K562 (cell line): ENCODE data around the gene MS4A18. TPM values are rescaled to one million over a fixed set of nuclear protein-coding genes. Genes with fewer than 3 reads are reported as not detected.
A peak's percentile ranks its signal among the peaks of the same experiment; 100 is the strongest.
"Not testable (repeated sequence)": the region's sequence is repeated elsewhere in the genome, so short reads cannot be mapped to it uniquely, and the experiment has no call there.

Experiments used
- ATAC-seq: fragments of 200-7000 bp; cut with Tn5 transposase; 3 replicates; pipeline ENCODE4 v1.9.1; 2020; ENCODE audit warnings: moderate library complexity
- BruUV-seq: library from RNA; stranded (reverse); fragments of 400-500 nt; replicated peaks from 2 replicates; lab custom pipeline; 2021; lab: Mats Ljungman, UMichigan
- CTCF ChIA-PET: fragments of 300-600 bp; formaldehyde crosslinking; extraction: SDS; loops from one replicate; lab custom pipeline; 2021; ENCODE audit warnings: low intra/inter-chr PET ratio; lab: Yijun Ruan, JAX
- POLR2A ChIA-PET: fragments of 300-600, 350-650 bp; sonication (Branson Sonifier 250); formaldehyde crosslinking; extraction: SDS; loops from one replicate; lab custom pipeline; 2021; ENCODE audit warnings: antibody characterized with exemption, inconsistent platforms; lab: Yijun Ruan, JAX
- DNase-seq, 4 experiments: peaks; one replicate each; pipeline versions ENCODE4 v3.0.0 to v3.0.0-alpha.2; 2011 to 2018; ENCODE audit warnings: low spot score in 3 of 4, mixed read lengths in 3 of 4; ENCODE audit errors: extremely low read depth in 1 of 4
- FAIRE-seq: peaks from 2 replicates; lab custom pipeline; 2011; peaks lifted over from hg19 to GRCh38; lab: Jason Lieb, UNC
- H2AFZ ChIP-seq: 2 replicates; pipeline ENCODE4 v1.6.0; 2011; ENCODE audit warnings: low read depth, low read length, control low read depth, inconsistent platforms
- H3K27ac ChIP-seq: fragments of 200-600 bp; 3 replicates; pipeline ENCODE4 v1.8.0; 2011; ENCODE audit warnings: low read depth, mild to moderate bottlenecking, control low read depth, inconsistent platforms, low read length, moderate library complexity, mixed read lengths; ENCODE audit errors: extremely low read depth
- H3K27me3 ChIP-seq, 2 experiments: fragments of 300-600 bp in 1 of 2; 2 replicates in 1 of 2; 3 replicates in 1 of 2; pipeline versions ENCODE4 v1.6.0 to v1.8.0; 2011; ENCODE audit warnings: inconsistent platforms in 2 of 2, low read length in 2 of 2, mild to moderate bottlenecking in 1 of 2, mixed read lengths in 1 of 2, moderate library complexity in 1 of 2; ENCODE audit not compliant: control insufficient read depth in 2 of 2, insufficient read depth in 2 of 2
- H3K36me3 ChIP-seq: fragments of 300-600 bp; 3 replicates; pipeline ENCODE4 v1.8.0; 2011; ENCODE audit warnings: mild to moderate bottlenecking, low read length, inconsistent platforms; ENCODE audit not compliant: control insufficient read depth, insufficient read depth
- H3K4me1 ChIP-seq, 2 experiments: fragments of 200-600 bp in 1 of 2; replicated peaks in 1 of 2; 2 replicates in 1 of 2; 3 replicates in 1 of 2; pipeline versions ENCODE4 v1.5.1 to v1.8.0; 2011; ENCODE audit warnings: inconsistent platforms in 2 of 2, low read length in 2 of 2, mild to moderate bottlenecking in 1 of 2, mixed read lengths in 1 of 2, moderate library complexity in 1 of 2; ENCODE audit not compliant: control insufficient read depth in 2 of 2, insufficient read depth in 2 of 2
- H3K4me2 ChIP-seq: 2 replicates; pipeline ENCODE4 v1.6.1; 2011; ENCODE audit warnings: low read length, control low read depth, inconsistent platforms, mixed read lengths; ENCODE audit not compliant: insufficient read depth
- H3K4me3 ChIP-seq: fragments of 200-600 bp; sonication (generic), shearing (Covaris generic); 2 replicates; pipeline ENCODE4 v1.5.1; 2016; ENCODE audit warnings: control low read depth, inconsistent platforms
- H3K79me2 ChIP-seq: fragments of 200-600 bp; 3 replicates; pipeline ENCODE4 v1.8.0; 2011; ENCODE audit warnings: low read length, inconsistent platforms; ENCODE audit not compliant: control insufficient read depth, insufficient read depth
- H3K9ac ChIP-seq, 2 experiments: 2 replicates each; pipeline versions ENCODE4 v1.6.0 to v1.6.1; 2011; ENCODE audit warnings: low read depth in 2 of 2, low read length in 2 of 2, control low read depth in 1 of 2, inconsistent platforms in 1 of 2, mild to moderate bottlenecking in 1 of 2, mixed read lengths in 1 of 2; ENCODE audit not compliant: insufficient read depth in 1 of 2
- H3K9me1 ChIP-seq: one replicate; pipeline ENCODE4 v1.6.0; 2011; ENCODE audit warnings: inconsistent platforms, mild to moderate bottlenecking, low read length, moderate library complexity; ENCODE audit not compliant: control insufficient read depth, insufficient read depth
- H3K9me3 ChIP-seq: replicated peaks from 2 replicates; pipeline ENCODE4 v1.5.1; 2011; ENCODE audit warnings: low read depth, low read length, inconsistent platforms; ENCODE audit not compliant: control insufficient read depth, insufficient read depth
- H4K20me1 ChIP-seq: replicated peaks from 2 replicates; pipeline ENCODE4 v1.6.1; 2011; ENCODE audit warnings: low read length, inconsistent platforms, mixed read lengths; ENCODE audit not compliant: control insufficient read depth, insufficient read depth
- EP300 ChIP-seq: IDR thresholded peaks from 2 replicates; pipeline ENCODE4 v1.6.1; 2012; ENCODE audit warnings: low read length, improper control_type of control experiment
- HMG20A ChIP-seq: fragments of 450-650 bp; formaldehyde crosslinking; conservative IDR thresholded peaks from 2 replicates; pipeline ENCODE4 v1.4.0; 2020; ENCODE audit warnings: mild to moderate bottlenecking, mixed read lengths
- SMAD2 ChIP-seq: fragments of 150-350 bp; IDR thresholded peaks from 2 replicates; pipeline ENCODE4 v1.6.1; 2014; ENCODE audit warnings: low read depth, mild to moderate bottlenecking, low read length
- SPI1 ChIP-seq: IDR thresholded peaks from 2 replicates; pipeline ENCODE4 v1.6.1; 2011; ENCODE audit warnings: low read depth, low read length, control low read depth, borderline replicate concordance
- TAF9B ChIP-seq: fragments of 450-650 bp; IDR thresholded peaks from 2 replicates; pipeline ENCODE4 v1.6.1; 2018; ENCODE audit warnings: mild to moderate bottlenecking; ENCODE audit not compliant: partially characterized antibody
- TOE1 ChIP-seq, 2 experiments: fragments of 450-650 bp in 1 of 2; sonication (generic) in 1 of 2; formaldehyde crosslinking in 1 of 2; IDR thresholded peaks; 2 replicates each; pipeline versions ENCODE4 v1.7.1 to v1.8.0; 2016 to 2022; ENCODE audit warnings: borderline replicate concordance in 2 of 2, mild to moderate bottlenecking in 2 of 2, antibody characterized with exemption in 1 of 2, inconsistent platforms in 1 of 2, low read depth in 1 of 2, missing genetic modification reagents in 1 of 2, moderate library complexity in 1 of 2
- ZNF584 ChIP-seq: fragments of 200-800 bp; sonication (Bioruptor generic); IDR thresholded peaks from 2 replicates; pipeline ENCODE4 v1.6.1; 2016; ENCODE audit warnings: low read depth, mild to moderate bottlenecking, missing genetic modification characterization, missing compliant biosample characterization
- WGBS: fragments of 100-300 bp; shearing (Covaris generic); methylation state at CpG from one replicate; pipeline ENCODE4 v1.1.6; 2016; ENCODE audit warnings: low coverage, mixed read lengths; ENCODE audit not compliant: insufficient coverage; ENCODE audit errors: missing lambda C conversion rate; 5-methylcytosine and 5-hydroxymethylcytosine counted together
- in situ Hi-C: fragments of 300-500 bp; cut with MboI; formaldehyde crosslinking; loops from 4 replicates; pipeline ENCODE4 v1.15.0; 2018; ENCODE audit warnings: inconsistent platforms, mixed read lengths
- intact Hi-C: fragments of 100-400 bp; cut with micrococcal nuclease; formaldehyde crosslinking; loops from 2 replicates; pipeline ENCODE4 v1.14.2; 2022
- polyA plus RNA-seq, 8 experiments: library from polyadenylated mRNA; depleted of rRNA in 4 of 8; stranded (reverse) in 5 of 8; unstranded in 3 of 8; fragments of >200 nt; fragmentation: Nextera tagmentation in 2 of 8; fragmentation: Illumina TruSeq in 1 of 8; extraction: Ambion mirVana in 2 of 8; extraction: Trizol in 1 of 8; gene quantifications; 2 replicates each; pipeline versions ENCODE4 v1.2.1 to v1.2.3, GENCODE V29; 2011 to 2014; ENCODE audit warnings: inconsistent platforms in 1 of 8, missing spikeins in 1 of 8
- total RNA-seq, 7 experiments: library from RNA; depleted of rRNA in 6 of 7; stranded (reverse); fragments of >200 nt in 6 of 7; fragmentation: Illumina TruSeq in 2 of 7; extraction: Trizol in 2 of 7; gene quantifications; 2 replicates each; pipeline versions ENCODE4 v1.2.1 to v1.2.3, GENCODE V29; 2011 to 2021; ENCODE audit warnings: low replicate concordance in 1 of 7
- TF ChIP-seq, protein P1 (sequence below): fragments of 250-450 bp; sonication (Bioruptor Pico); IDR thresholded peaks from 2 replicates; pipeline ENCODE4 v1.4.0; 2020; ENCODE audit warnings: mild to moderate bottlenecking

MS4A18 gene
- total and polyA plus RNA-seq, 9 of the 15 experiments (the other 6 are each of a cell fraction or from before 2014, with no cell fraction given): not detected

GRCh38 chr11:60759438-60760225 is 35.1 kb downstream of the MS4A18 start:
- H3K9me1 ChIP-seq, in situ Hi-C loops, H3K9me3 ChIP-seq, H4K20me1 ChIP-seq, DNase-seq, H3K27ac ChIP-seq, H3K4me1 ChIP-seq, H3K4me3 ChIP-seq, H3K4me2 ChIP-seq, ATAC-seq, H2AFZ ChIP-seq, POLR2A ChIA-PET, H3K36me3 ChIP-seq, H3K79me2 ChIP-seq, BruUV-seq, FAIRE-seq: not testable (repeated sequence)
- peaks cover 28 to 49% of the 10 kb centered on the region in 2 experiments for H3K27me3 ChIP-seq
- WGBS: under 1% methylated on average over 22 of the region's 22 CpGs
- CTCF ChIA-PET: interaction anchor here (0.5 kb wide), 1 partner anchor 110 kb away, joined by 3 read pairs; no protein-coding TSS in a partner anchor
- intact Hi-C loops: loop anchor here (10.0 kb wide), 2 partner anchors 105 to 495 kb away; no protein-coding TSS in a partner anchor
- TF ChIP-seq SPI1: peak; percentile 87
- TF ChIP-seq, all 486 proteins: peak for 1; not testable (repeated sequence) for 485
- not testable (repeated sequence) for H3K9ac ChIP-seq

- intact Hi-C loops: loop anchor here (2.0 kb wide), 1 partner anchor 61 kb away; no protein-coding TSS in a partner anchor
- ChIA-PET POLR2A (no interaction called here), CTCF (no interaction called here)
- Histone ChIP-seq H3K27ac (no peak overlapping the region), H3K36me3 (no peaks in the 10 kb centered on the region), H3K9me3 (no peaks in the 10 kb centered on the region), H3K9me1 (no peaks in the 10 kb centered on the region), H4K20me1 (no peaks in the 10 kb centered on the region), H3K4me3 (no peak overlapping the region), H3K4me2 (no peak overlapping the region), H2AFZ (no peak overlapping the region), H3K79me2 (no peaks in the 10 kb centered on the region), H3K4me1 (0 out of 5 replicates have a peak, but pooled peaks cover 0 to 2% of the 10 kb centered on the region in 2 experiments), H3K27me3 (peaks cover 31 to 51% of the 10 kb centered on the region in 2 experiments), H3K9ac (no peak overlapping the region)
- no TSS peak for BruUV-seq
- DNase-seq (no peak), ATAC-seq (no peak), FAIRE-seq (no peak)
- WGBS: 0% methylated on average over 4 of the region's 4 CpGs
- in situ Hi-C loops: no loop called here
- TF ChIP-seq, protein P1, sequence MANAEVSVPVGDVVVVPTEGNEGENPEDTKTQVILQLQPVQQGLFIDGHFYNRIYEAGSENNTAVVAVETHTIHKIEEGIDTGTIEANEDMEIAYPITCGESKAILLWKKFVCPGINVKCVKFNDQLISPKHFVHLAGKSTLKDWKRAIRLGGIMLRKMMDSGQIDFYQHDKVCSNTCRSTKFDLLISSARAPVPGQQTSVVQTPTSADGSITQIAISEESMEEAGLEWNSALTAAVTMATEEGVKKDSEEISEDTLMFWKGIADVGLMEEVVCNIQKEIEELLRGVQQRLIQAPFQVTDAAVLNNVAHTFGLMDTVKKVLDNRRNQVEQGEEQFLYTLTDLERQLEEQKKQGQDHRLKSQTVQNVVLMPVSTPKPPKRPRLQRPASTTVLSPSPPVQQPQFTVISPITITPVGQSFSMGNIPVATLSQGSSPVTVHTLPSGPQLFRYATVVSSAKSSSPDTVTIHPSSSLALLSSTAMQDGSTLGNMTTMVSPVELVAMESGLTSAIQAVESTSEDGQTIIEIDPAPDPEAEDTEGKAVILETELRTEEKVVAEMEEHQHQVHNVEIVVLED (CRISPR knock-in tag): no peak
- TF ChIP-seq HMG20A (CRISPR knock-in tag) (no peak), TAF9B (no peak), ZNF584 (CRISPR knock-in tag) (no peak), SMAD2 (no peak), EP300 (no peak), TOE1 (IDR thresholded peaks at IDR 0.05; ENCODE audit: borderline replicate concordance) (no peak), TOE1 (CRISPR knock-in tag; IDR thresholded peaks at IDR 0.05; ENCODE audit: borderline replicate concordance, low read depth) (no peak)
Observed at GRCh38 chr11:60761436-60762190, 37.1 kb downstream of the MS4A18 start.
